Fibroblast of upper back skin (primary cell): ENCODE data around the gene TSPEAR.
"Not testable (repeated sequence)": the region's sequence is repeated elsewhere in the genome, so short reads cannot be mapped to it uniquely, and the experiment has no call there.

Experiments used
- DNase-seq: peaks from one replicate; pipeline ENCODE4 v3.0.0-alpha.2; 2013

The TSPEAR gene

DNA sequence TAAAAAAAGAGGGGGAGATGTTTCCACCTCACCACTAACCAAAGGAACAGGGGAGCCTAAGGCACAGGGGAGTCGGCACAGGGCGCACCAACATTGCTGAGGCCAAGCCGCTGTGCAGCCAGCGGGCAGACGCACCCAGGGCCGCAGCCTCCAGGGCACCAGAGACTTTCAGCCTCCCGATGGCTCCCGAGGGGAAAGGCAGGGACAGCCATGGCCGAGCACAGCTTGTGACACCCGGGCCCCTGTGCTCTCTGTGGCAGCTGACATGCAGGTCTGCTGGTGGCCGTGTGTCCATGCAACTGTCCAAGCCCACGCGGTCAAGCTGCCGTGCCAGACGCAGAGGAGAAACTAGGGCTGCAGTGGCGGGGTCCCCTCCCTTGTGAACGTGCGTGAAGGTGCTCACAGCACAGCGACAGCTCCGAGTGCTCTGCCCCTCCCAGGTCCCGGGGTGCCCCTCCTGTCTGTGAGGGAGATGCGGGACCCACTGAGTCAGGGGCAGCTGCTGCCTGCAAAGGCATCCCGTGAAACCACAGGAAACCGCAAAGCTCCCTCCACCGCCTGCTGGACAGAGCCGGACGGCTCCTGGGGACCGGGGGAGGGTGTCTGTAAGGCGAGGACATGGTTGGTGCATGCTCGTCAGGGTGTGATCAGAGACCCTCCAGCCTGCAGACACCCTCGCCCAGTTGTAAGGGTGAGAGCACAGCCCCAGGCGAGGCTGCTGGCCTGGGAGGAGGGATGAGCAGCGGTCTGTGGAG, 62.6 kb downstream of the TSPEAR start:
- no peak for DNase-seq

DNA sequence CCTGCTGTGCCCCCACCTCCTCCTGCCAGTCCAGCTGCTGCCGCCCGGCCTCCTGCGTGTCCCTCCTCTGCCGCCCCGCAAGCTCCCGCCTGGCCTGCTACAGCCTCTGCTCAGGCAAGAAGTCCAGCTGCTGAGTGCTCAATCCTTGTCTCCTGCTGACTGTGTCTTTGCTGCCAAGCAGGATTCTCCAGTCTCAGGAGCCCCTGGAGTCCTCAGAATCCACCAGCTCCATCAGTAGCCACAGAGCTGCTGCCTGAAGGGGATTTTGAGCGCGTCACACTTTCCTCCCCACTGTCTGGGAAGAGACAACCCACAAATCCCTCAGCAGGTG, 64.2 kb downstream of the TSPEAR start:
- DNase-seq: no peak

DNA sequence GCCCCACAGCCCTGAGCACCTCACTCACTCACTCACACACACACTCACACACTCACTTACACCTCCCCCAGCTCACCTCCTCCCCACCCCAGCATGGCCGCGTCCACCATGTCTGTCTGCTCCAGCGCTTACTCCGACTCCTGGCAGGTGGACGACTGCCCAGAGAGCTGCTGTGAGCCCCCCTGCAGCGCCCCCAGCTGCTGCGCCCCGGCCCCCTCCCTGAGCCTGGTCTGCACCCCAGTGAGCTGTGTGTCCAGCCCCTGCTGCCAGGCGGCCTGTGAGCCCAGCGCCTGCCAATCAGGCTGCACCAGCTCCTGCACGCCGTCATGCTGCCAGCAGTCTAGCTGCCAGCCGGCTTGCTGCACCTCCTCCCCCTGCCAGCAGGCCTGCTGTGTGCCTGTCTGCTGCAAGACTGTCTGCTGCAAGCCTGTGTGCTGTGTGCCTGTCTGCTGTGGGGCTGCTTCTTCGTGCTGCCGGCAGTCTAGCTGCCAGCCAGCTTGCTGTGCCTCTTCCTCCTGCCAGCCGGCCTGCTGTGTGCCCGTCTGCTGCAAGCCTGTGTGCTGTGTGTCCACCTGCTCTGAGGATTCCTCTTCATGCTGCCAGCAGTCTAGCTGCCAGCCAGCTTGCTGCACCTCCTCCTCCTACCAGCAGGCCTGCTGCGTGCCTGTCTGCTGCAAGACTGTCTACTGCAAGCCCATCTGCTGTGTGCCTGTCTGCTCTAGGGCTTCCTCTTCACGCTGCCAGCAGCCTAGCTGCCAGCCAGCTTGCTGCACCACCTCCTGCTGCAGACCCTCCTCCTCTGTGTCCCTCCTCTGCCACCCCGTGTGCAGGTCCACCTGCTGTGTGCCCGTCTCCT, 64.8 kb downstream of the TSPEAR start, which contains the start of gene KRTAP10-11:
KRTAP10-11 (plus strand) TSS at position 49 of the 856 bp plus-strand sequence; CDS start at position 94, 45 bp downstream.
- not testable (repeated sequence) for DNase-seq

DNA sequence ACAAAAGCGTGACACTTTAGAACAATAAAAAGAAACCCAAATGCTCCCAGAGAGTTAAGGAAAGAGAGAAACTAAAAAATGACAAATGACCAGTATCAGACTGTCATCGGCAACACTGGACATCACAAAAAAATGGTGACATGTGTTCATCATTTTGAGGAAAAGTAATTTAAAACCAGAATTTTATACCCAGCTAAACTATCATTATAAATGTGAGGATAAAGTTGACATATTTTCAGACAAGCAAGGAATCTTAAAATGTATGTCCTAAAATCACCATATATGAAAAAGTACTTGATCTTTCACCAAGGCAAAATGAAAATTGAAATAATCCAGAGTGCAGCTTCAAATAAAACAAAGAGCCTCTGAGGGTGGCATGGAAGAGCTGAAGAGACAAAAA, 66.5 kb downstream of the TSPEAR start:
- no peak for DNase-seq

DNA sequence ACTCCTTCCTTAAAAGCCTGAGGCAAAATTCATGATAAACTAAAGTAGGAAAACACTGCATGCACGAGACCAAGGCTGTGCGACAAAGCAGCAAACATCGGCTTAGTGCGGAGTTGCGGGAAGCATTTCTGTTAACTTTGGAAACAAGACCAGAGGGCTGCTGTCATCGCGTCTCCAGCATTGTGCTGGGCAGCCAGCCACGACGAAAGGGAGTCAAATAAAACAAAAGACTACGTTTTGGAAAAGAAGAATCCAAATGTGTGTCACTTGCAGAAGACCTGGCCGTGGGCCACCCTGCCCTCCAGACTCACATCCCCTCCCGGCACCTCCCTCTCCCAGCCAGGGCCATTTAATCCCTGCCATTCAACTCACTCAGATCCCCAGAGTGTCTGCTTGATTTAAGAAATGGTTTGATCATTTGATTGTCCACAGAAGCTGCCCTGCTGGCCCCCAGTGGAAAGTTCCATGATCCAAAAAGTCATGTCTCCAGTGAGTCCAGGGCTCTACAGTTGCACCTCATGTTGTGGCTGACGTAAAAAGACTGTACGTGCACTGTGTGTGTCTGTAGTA, 67.5 kb downstream of the TSPEAR start:
- DNase-seq: no peak

DNA sequence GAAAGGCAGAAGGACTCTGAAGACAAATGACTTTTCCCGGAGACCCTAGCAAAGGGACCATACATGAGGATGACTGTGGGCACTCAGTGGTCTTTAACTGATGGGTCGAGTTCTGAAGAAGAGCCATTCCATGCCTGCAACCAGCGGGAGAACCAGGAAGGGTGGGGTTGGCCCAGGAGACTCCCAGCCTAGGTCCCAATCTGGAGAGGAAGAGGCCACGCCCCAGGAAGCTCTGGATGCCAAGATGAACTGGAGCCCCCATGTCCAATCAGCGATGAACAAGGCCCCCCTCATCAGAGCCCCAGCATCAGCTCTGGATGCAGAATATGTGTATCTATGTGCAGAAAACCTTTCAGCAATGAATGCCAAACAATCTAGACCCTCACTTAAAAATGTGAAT, 70.6 kb downstream of the TSPEAR start:
- no peak for DNase-seq

DNA sequence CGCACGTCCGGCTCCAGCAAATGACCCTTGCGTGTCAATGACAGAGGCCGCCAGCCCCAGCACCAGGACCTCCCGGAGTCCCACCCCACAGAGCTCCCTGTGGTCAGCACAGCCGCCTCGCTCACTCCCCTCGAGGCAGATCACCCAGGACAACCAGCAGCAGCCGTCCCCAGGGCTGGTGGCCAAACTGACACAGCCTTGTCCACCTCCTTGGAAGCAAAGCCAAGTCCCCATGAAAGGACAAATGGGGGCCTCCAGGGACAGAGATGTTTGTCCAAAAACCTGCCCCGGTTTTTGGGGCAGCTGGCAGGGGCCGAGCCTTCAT, 72.1 kb downstream of the TSPEAR start:
- no peak for DNase-seq

DNA sequence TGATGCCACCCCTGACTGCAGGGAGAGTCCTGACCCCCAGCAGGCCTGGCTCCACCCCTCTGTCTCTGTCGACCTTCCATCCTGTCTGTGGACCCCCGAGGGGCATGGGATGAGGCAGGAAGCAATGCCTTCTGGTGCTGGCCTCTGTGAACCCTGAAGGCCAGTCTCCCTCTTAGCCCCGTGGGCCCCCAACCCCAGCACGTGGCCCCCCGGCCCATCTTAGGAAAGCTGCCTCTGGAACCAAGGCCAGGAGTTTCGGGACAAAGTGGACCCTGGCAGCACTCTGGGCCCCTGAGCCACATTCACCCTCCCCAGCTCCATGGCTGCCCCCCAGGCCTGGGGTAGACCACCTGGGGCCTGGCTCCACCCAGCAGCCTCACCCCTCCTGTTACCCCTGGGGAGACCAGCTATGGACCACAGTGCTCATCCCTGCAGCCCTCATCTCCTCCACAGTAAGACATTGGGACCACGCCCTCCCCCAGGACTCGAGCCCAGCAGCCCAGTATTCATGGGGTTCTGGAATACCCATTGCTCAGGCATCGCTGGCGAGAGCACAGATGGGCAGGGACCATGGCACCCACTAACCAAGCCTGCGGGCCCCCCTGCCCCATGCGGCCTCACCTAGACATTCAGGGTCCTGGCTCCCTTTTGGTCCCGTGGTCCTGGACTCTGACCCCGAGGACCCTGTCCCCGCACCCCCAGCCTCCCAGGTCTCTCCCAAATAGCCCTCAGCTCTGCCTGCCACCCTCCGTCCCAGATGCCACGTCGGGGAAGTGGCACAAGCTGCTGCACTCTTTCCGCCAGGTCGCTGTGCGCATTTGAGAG, 72.7 kb downstream of the TSPEAR start:
- DNase-seq: not testable (repeated sequence)

DNA sequence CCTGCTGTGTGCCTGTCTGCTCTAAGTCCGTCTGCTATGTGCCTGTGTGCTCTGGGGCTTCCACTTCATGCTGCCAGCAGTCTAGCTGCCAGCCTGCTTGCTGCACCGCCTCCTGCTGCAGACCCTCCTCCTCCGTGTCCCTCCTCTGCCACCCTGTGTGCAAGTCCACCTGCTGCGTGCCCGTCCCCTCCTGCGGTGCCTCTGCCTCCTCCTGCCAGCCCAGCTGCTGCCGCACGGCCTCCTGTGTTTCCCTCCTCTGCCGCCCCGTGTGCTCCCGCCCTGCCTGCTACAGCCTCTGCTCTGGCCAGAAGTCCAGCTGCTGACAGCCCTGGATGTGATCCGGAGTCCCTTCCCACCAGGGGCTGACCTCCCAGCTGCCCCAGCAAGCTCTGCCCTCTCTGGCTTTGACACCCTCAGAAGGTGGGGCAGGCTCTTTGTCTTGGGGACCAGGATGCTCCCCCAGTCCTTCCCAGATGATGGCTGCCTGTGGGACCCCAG, 73.5 kb downstream of the TSPEAR start:
- not testable (repeated sequence) for DNase-seq

DNA sequence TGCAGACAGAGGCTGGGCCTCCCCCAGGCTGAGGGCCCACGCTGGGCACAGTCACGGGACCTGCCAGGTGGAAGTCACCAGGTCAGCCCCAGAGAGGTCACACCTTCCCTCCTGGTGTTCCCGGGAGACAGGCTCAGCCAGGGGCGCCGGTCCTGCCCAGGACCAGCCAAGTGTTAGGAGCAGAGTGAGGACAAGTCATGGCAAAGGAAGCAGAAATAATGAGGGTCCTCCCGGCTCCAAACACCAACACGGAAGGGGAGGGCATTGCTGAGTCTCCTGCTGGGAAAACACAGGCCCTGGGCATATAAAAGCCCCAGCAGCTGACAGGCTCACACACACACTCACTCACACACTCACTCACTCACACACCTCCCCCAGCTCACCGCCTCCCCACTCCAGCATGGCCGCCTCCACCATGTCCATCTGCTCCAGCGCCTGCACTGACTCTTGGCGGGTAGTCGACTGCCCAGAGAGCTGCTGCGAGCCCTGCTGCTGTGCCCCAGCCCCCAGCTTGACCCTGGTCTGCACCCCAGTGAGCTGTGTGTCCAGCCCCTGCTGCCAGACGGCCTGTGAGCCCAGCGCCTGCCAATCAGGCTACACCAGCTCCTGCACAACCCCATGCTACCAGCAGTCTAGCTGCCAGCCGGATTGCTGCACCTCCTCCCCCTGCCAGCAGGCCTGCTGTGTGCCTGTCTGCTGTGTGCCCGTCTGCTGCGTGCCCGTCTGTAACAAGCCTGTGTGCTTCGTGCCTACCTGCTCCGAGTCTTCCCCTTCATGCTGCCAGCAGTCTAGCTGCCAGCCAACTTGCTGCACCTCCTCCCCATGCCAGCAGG, 74.1 kb downstream of the TSPEAR start, which contains the start of gene KRTAP10-10:
KRTAP10-10 (plus strand) TSS at position 339 of the 833 bp plus-strand sequence; CDS start at position 401, 62 bp downstream.
- no peak for DNase-seq

DNA sequence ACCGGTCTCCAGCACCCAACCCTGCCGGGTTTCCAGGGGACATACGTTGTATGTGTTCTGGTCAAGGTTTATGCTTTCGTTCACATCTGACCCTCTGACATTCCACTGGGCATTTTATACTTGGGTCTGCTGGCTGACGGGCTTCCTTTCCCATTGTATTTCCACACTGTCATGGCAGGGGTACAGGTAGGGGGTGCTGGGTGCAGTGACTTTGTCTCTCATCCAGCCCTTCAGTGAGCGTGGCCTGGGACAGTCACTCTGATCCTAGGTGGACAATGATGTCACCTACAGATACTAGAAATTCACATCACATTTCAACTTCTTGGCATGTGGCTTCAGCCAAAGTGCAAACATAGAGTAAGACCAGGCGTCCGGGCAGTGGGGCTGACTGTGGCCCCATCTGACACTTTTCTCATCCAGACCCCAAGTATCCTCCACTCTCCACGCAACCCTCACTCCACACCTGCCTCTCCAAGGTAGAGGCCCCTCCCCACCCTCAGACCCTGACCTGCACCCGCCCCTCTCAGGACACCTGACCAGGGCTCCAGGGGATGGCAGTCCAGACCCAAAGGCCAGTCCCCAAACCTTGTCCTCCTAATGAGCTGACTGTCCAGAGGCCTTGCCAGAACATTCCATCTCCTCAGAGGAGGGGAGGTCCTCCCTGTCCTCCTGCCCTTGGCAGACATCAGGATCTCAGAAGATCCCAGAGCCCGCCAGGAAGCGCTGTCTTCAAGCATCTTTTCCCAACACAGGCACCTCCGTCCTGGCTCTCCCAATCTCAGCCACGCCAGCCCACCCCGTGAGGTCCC, 75.0 kb downstream of the TSPEAR start:
- no peak for DNase-seq

DNA sequence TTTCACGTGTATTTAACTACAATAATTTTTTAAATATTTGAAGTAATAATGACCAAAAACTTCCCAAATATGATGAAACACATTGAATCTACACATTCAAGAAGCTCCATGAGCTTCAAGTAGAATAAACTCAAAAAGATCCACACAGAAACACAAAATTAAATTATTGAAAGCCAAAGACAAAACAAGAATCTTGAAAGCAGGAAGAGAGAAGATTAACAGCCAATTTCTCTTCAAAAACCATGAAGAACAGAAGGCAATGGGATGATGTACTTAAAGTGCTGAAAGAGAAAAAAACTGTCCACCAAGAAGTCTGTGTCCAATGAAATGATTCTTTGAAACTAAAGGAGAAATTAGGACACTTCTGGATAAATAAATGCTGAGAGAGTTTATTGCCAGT, 79.3 kb downstream of the TSPEAR start:
- DNase-seq: no peak

DNA sequence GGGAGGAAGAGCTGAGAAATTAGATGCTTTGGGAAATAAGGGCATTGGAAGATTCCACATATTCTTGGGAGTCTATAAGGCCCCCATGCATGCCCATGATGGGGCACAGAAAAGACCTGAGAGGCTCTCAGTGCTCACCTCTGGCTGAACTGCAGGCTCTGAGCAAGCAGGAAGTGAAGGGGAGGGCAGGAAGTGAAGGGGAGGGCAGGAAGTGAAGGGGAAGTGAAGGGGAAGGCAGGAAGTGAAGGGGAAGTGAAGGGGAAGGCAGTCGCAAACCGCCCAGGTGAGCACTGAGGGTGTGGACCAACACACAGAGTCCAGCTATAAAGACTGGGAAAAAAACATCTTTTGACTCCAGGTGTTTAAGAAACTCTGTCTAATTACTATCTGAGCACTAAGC, 80.9 kb downstream of the TSPEAR start:
- DNase-seq: no peak

DNA sequence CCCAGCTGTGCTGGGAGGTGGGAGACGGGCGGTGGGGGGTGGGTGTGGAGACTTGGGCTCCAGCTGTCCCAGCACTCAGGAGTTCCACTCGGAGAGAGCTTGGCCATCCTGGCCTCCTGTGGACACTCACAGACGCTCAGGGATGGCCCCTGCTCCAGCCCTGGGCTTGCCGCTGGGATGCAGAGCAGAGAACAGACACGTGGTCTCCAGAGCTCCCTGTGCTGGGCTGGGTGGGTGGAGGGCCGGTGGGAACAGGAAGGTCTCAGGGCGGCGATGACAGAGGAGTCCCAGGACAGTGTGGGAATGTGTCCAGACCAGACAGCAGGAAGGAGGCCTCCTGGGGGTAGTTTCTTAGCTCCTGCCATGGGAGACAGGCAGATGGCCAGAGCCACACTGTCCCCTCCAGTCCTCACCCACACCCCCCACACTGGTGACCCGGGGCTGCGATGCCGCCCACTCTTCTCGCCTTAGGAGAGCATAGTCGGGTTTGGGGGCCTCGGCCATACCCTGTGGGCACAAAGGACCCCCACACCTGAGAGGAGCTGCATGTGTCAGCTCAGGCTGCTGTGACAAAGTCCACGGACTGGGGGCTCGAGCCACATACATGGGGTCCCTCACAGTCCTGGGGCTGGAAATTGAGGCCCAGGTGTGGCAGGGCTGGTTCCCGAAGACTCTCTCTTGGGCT, 82.5 kb downstream of the TSPEAR start:
- DNase-seq: no peak

DNA sequence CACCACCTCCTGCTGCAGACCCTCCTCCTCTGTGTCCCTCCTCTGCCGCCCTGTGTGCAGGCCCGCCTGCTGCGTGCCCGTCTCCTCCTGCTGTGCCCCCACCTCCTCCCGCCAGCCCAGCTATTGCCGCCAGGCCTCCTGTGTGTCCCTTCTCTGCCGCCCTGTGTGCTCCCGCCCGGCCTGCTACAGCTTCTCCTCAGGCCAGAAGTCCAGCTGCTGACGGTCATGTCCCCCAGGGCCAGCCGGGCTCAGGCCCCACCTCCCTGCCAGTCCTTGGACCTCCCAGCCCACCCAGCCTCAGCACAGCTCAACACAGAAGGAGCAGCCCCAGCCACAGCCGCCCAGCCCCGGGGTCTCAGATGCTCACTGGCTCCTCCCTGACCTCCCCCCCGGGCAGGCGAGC, 83.5 kb downstream of the TSPEAR start:
- DNase-seq: not testable (repeated sequence)

DNA sequence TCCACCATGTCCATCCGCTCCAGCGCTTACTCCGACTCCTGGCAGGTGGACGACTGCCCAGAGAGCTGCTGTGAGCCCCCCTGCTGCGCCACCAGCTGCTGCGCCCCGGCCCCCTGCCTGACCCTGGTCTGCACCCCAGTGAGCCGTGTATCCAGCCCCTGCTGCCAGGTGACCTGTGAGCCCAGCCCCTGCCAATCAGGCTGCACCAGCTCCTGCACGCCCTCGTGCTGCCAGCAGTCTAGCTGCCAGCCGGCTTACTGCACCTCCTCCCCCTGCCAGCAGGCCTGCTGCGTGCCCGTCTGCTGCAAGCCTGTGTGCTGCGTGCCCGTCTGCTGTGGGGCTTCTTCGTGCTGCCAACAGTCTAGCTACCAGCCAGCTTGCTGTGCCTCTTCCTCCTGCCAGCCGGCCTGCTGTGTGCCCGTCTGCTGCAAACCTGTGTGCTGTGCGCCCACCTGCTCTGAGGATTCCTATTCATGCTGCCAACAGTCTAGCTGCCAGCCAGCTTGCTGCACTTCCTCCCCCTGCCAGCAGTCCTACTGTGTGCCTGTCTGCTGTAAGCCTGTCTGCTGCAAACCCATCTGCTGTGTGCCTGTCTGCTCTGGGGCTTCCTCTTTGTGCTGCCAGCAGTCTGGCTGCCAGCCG, 84.1 kb downstream of the TSPEAR start:
- not testable (repeated sequence) for DNase-seq

DNA sequence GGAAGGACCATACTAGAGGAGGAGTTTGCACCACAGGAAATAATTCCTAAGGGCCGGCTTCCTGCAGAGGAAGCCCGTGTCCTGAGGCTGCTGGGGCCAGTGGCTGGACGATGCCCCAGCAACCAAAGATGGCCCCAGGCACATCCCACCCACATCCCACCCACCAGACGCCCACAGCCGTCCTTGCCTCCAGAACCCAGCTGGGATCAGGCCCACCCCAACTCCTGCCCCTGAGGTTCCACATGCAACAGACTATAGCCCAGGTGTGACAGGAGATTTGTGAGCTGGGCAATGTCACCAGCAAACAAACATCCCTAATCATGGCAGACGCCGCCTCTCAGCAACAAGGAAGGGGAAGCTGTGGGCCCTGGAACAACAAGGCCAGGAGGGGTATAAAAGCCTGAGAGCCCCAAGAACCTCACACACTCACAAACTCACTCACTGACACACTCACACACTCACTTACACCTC, 84.7 kb downstream of the TSPEAR start, which contains the start of gene KRTAP10-9:
KRTAP10-9 (plus strand) TSS at position 421 of the 471 bp plus-strand sequence. CDS start 79 bp downstream, outside the sequence.
- DNase-seq: no peak

DNA sequence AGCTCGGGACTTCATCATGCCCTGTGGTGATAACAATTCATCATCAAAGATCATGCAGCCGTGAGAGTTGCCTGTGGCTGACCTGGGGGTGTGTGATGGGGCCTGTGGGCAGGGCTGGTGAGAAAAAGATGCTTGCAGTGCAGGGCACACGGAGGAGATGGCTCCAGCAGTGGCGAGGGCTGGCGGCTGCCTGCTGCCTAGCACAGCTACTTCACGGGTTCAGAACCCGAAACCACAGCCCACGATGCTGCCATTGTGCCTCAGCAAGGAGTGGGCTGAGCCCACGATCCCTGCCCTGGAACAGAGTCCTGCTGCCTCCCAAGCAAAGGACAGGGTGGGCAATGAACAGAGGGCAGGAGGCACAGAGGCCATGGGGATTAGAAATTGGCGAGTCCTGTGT, 85.1 kb downstream of the TSPEAR start:
- no peak for DNase-seq

DNA sequence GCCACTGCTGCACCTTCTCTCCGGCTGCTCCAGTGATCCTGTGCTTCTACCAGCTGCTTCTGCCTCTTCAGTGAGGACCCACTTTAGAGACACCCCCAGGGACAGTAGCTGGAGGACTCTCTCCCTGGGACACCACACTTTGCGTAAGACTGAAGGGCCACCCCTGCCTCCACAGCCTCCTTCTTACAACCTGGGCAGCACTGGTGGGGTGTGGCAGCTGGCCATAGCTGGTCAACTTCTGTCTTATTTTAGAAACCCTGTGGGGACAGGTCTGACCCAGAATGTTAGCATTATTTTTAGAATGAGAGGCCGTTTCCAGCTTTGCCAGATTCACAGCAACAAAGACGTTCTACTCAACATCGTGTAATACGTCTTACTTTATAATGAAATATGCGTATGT, 85.6 kb downstream of the TSPEAR start:
- no peak for DNase-seq
